Smooth muscle cell (in vitro differentiated cells): ENCODE data around the gene PBX3. TPM values are rescaled to one million over a fixed set of nuclear protein-coding genes. Genes with fewer than 3 reads are reported as not detected.
"Not testable (repeated sequence)": the region's sequence is repeated elsewhere in the genome, so short reads cannot be mapped to it uniquely, and the experiment has no call there.

ENCODE experiments used
- DNase-seq: peaks from one replicate; lab custom pipeline; 2025; ENCODE audit not compliant: unreplicated experiment; lab: John Stamatoyannopoulos, UW
- H2AFZ ChIP-seq: fragments of 200-600 bp; sonication (generic); 2 replicates; pipeline ENCODE4 v1.6.0; 2016; ENCODE audit warnings: antibody characterized with exemption, low read depth, mild to moderate bottlenecking
- H3F3A ChIP-seq: fragments of 200-600 bp; sonication (generic); 2 replicates; pipeline ENCODE4 v1.6.0; 2017; ENCODE audit warnings: antibody characterized with exemption, low read depth
- H3K27ac ChIP-seq: fragments of 200-600 bp; sonication (generic); 2 replicates; pipeline ENCODE4 v1.5.1; 2016; ENCODE audit warnings: low read depth, mild to moderate bottlenecking
- H3K27me3 ChIP-seq: fragments of 200-600 bp; sonication (generic); 2 replicates; pipeline ENCODE4 v1.6.1; 2016; ENCODE audit warnings: low read depth, mild to moderate bottlenecking
- H3K36me3 ChIP-seq: fragments of 200-600 bp; sonication (generic); 2 replicates; pipeline ENCODE4 v1.5.1; 2016; ENCODE audit warnings: low read depth
- H3K4me1 ChIP-seq: fragments of 200-600 bp; sonication (generic); 2 replicates; pipeline ENCODE4 v1.5.1; 2016; ENCODE audit warnings: low read depth
- H3K4me2 ChIP-seq: fragments of 200-600 bp; sonication (generic); 2 replicates; pipeline ENCODE4 v1.6.0; 2016; ENCODE audit warnings: mild to moderate bottlenecking
- H3K4me3 ChIP-seq: fragments of 200-600 bp; sonication (generic); 2 replicates; pipeline ENCODE4 v1.5.1; 2016; ENCODE audit warnings: mild to moderate bottlenecking
- H3K79me2 ChIP-seq: fragments of 200-600 bp; sonication (generic); 2 replicates; pipeline ENCODE4 v1.6.0; 2016; ENCODE audit warnings: low read depth, mild to moderate bottlenecking
- H3K9ac ChIP-seq: fragments of 200-600 bp; sonication (generic); 2 replicates; pipeline ENCODE4 v1.6.0; 2016; ENCODE audit warnings: low read depth
- H3K9me3 ChIP-seq: fragments of 200-600 bp; sonication (generic); replicated peaks from 2 replicates; pipeline ENCODE4 v1.5.1; 2016; ENCODE audit warnings: low read depth
- H4K20me1 ChIP-seq: fragments of 200-600 bp; sonication (generic); 2 replicates; pipeline ENCODE4 v1.6.0; 2016; ENCODE audit warnings: low read depth
- WGBS: methylation state at CpG from one replicate; pipeline ENCODE4 v1.1.7; 2016; ENCODE audit warnings: low lambda C conversion rate; 5-methylcytosine and 5-hydroxymethylcytosine counted together
- polyA plus RNA-seq: library from polyadenylated mRNA; unstranded; fragments of >200 nt; fragmentation: Nextera tagmentation; extraction: Ambion mirVana; gene quantifications from 2 replicates; pipeline ENCODE4 v1.2.1, GENCODE V29; 2016
- total RNA-seq: library from RNA; depleted of rRNA; stranded (reverse); fragments of >200 nt; gene quantifications from 2 replicates; pipeline ENCODE4 v1.2.3, GENCODE V29; 2014
- TF ChIP-seq, protein P1 (sequence below): fragments of 200-600 bp; sonication (generic); IDR thresholded peaks from 2 replicates; pipeline ENCODE4 v1.5.1; 2017; ENCODE audit warnings: borderline replicate concordance, mild to moderate bottlenecking, antibody characterized with exemption; ENCODE audit not compliant: insufficient read depth, poor library complexity, severe bottlenecking

The PBX3 gene
- total and polyA plus RNA-seq, 2 experiments from 2014 or later: 15.3 to 34.6 TPM

GRCh38 chr9:125771037-125771436 lies 23.9 kb downstream of the PBX3 start:
- H3K4me3 ChIP-seq: no peak overlapping the region
- H3K9me3 ChIP-seq: no peaks in the 10 kb centered on the region
- H4K20me1 ChIP-seq: peaks cover 19% of the 10 kb centered on the region
- H3F3A ChIP-seq: no peaks in the 10 kb centered on the region
- H3K27ac ChIP-seq: no peak overlapping the region
- no peaks in the 10 kb centered on the region for H3K27me3 ChIP-seq
- H3K36me3 ChIP-seq: no peaks in the 10 kb centered on the region
- no peak overlapping the region for H3K9ac ChIP-seq
- no peak for DNase-seq
- no peak overlapping the region for H2AFZ ChIP-seq
- H3K79me2 ChIP-seq: peaks cover 19% of the 10 kb centered on the region
- no peak overlapping the region for H3K4me2 ChIP-seq
- TF ChIP-seq, protein P1, sequence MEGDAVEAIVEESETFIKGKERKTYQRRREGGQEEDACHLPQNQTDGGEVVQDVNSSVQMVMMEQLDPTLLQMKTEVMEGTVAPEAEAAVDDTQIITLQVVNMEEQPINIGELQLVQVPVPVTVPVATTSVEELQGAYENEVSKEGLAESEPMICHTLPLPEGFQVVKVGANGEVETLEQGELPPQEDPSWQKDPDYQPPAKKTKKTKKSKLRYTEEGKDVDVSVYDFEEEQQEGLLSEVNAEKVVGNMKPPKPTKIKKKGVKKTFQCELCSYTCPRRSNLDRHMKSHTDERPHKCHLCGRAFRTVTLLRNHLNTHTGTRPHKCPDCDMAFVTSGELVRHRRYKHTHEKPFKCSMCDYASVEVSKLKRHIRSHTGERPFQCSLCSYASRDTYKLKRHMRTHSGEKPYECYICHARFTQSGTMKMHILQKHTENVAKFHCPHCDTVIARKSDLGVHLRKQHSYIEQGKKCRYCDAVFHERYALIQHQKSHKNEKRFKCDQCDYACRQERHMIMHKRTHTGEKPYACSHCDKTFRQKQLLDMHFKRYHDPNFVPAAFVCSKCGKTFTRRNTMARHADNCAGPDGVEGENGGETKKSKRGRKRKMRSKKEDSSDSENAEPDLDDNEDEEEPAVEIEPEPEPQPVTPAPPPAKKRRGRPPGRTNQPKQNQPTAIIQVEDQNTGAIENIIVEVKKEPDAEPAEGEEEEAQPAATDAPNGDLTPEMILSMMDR: no peak
- H3K4me1 ChIP-seq: no peaks in the 10 kb centered on the region

- Histone ChIP-seq H3K4me3 (no peak overlapping the region), H4K20me1 (peaks cover 27% of the 10 kb centered on the region), H3K36me3 (no peaks in the 10 kb centered on the region), H3K79me2 (peaks cover 17% of the 10 kb centered on the region), H3K9ac (no peak overlapping the region), H3K9me3 (no peaks in the 10 kb centered on the region), H3K4me1 (no peaks in the 10 kb centered on the region), H3K4me2 (no peak overlapping the region), H2AFZ (no peak overlapping the region), H3F3A (no peaks in the 10 kb centered on the region), H3K27ac (no peak overlapping the region), H3K27me3 (no peaks in the 10 kb centered on the region)
- TF ChIP-seq, protein P1: no peak
- WGBS: 71% methylated on average over 2 of the region's 2 CpGs
- no peak for DNase-seq
Measured at GRCh38 chr9:125772740-125773139, 25.6 kb downstream of the PBX3 start.

DNA sequence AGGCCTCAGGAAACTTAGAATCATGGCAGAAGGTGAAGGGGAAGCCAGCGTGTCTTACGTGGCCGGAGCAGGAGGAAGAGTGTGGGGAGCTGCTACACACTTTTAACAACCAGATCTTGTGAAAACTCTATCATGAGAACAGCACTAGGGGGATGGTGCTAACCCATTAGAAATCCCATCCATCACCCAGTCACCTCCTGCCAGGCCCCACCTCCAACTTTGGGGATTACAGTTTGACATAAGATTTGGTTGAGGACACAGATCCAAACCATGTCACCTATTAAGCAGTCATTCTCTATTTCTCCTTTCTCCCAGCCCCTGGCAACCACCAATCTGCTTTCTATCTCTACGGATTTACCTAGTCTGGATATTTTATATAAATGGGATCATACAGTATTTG lies 26.9 kb downstream of the PBX3 start:
- H3K27ac ChIP-seq: no peak overlapping the region
- H4K20me1 ChIP-seq: peaks cover 27% of the 10 kb centered on the region
- H3K4me1 ChIP-seq: no peaks in the 10 kb centered on the region
- DNase-seq: no peak
- WGBS: 89% methylated on average over 4 of the region's 4 CpGs
- H3F3A ChIP-seq: no peaks in the 10 kb centered on the region
- H3K4me2 ChIP-seq: no peak overlapping the region
- no peak overlapping the region for H3K9ac ChIP-seq
- H3K9me3 ChIP-seq: no peaks in the 10 kb centered on the region
- no peaks in the 10 kb centered on the region for H3K36me3 ChIP-seq
- H2AFZ ChIP-seq: no peak overlapping the region
- TF ChIP-seq, protein P1: no peak
- H3K79me2 ChIP-seq: peaks cover 20% of the 10 kb centered on the region
- H3K4me3 ChIP-seq: no peak overlapping the region
- H3K27me3 ChIP-seq: no peaks in the 10 kb centered on the region

DNA sequence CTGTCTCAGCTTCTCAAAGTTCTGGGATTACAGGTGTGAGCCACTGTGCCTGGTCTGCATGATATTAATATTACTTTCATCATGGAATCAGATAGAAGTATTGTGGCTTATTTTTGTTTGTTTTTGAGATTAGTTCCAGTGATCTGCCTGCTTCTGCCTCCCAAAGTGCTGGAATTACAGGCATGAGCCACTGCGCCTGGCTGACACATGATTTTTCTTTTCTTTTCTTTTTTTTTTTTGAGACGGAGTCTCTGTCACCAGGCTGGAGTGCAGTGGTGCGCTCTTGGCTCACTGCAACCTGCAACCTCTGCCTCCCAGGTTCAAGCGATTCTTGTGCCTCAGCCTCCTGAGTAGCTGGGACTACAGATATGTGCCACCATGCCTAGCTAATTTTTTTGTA lies 29.6 kb downstream of the PBX3 start:
- H3K27me3 ChIP-seq, H2AFZ ChIP-seq, H3F3A ChIP-seq, DNase-seq, H3K36me3 ChIP-seq, H3K9ac ChIP-seq, H3K4me1 ChIP-seq, H3K4me3 ChIP-seq, H3K9me3 ChIP-seq, H3K27ac ChIP-seq, H3K4me2 ChIP-seq: not testable (repeated sequence)
- Histone ChIP-seq H4K20me1 (peaks cover 27% of the 10 kb centered on the region), H3K79me2 (peaks cover 20% of the 10 kb centered on the region)
- 77% methylated on average over 4 of the region's 4 CpGs for WGBS

- H3K9me3 ChIP-seq, H3K4me3 ChIP-seq, H3K9ac ChIP-seq, H3K36me3 ChIP-seq, H3K27ac ChIP-seq, DNase-seq, H3K4me2 ChIP-seq, H3F3A ChIP-seq, H3K27me3 ChIP-seq, H2AFZ ChIP-seq, H3K4me1 ChIP-seq: not testable (repeated sequence)
- Histone ChIP-seq H4K20me1 (peaks cover 27% of the 10 kb centered on the region), H3K79me2 (peaks cover 30% of the 10 kb centered on the region)
- 98% methylated on average over 5 of the region's 6 CpGs for WGBS
Measured at GRCh38 chr9:125778538-125779219, 31.5 kb downstream of the PBX3 start.

- not testable (repeated sequence) for H3K4me1 ChIP-seq, H2AFZ ChIP-seq, H3F3A ChIP-seq, H3K9me3 ChIP-seq, H3K27me3 ChIP-seq, H3K27ac ChIP-seq, DNase-seq, H3K4me3 ChIP-seq, H3K36me3 ChIP-seq, H3K9ac ChIP-seq, H3K4me2 ChIP-seq
- Histone ChIP-seq H4K20me1 (peaks cover 27% of the 10 kb centered on the region), H3K79me2 (peaks cover 27% of the 10 kb centered on the region)
- WGBS: 100% methylated on average over 1 of the region's 5 CpGs
Measured at GRCh38 chr9:125779220-125779565, 32.0 kb downstream of the PBX3 start.
